Lower lobe of right lung (tissue), 2 donors: ENCODE data around the gene NIN. TPM values are rescaled to one million over a fixed set of nuclear protein-coding genes. Genes with fewer than 3 reads are reported as not detected.
A peak's percentile ranks its signal among the peaks of the same experiment; 100 is the strongest.
"Not testable (repeated sequence)": the region's sequence is repeated elsewhere in the genome, so short reads cannot be mapped to it uniquely, and the experiment has no call there.

Experiments used
- ATAC-seq, 2 donors: fragments of 200-7000 bp; cut with Tn5 transposase; one replicate each; pipeline ENCODE4 v1.9.1; 2020 to 2022; ENCODE audit warnings: mild to moderate bottlenecking in 2 of 2, moderate library complexity in 2 of 2
- DNase-seq: peaks from one replicate; pipeline ENCODE4 v3.0.0-alpha.2; 2020
- H3K27ac ChIP-seq: fragments of 200-600 bp; one replicate; pipeline ENCODE4 v1.8.0; 2022
- H3K27me3 ChIP-seq: fragments of 200-600 bp; one replicate; pipeline ENCODE4 v1.8.0; 2022; ENCODE audit warnings: low read depth
- H3K36me3 ChIP-seq: fragments of 200-600 bp; one replicate; pipeline ENCODE4 v1.8.0; 2022; ENCODE audit warnings: mild to moderate bottlenecking
- H3K4me1 ChIP-seq: fragments of 200-600 bp; one replicate; pipeline ENCODE4 v1.8.0; 2022
- H3K4me3 ChIP-seq: fragments of 200-600 bp; one replicate; pipeline ENCODE4 v1.8.0; 2022; ENCODE audit warnings: mild to moderate bottlenecking
- H3K9me3 ChIP-seq: fragments of 200-600 bp; one replicate; pipeline ENCODE4 v1.8.0; 2022
- intact Hi-C: fragments of 100-400 bp; cut with DNase I; formaldehyde crosslinking; loops from one replicate; pipeline ENCODE4 v1.11.0; 2022
- total RNA-seq: library from RNA; stranded (reverse); fragmentation: NEBNext Ultra II Directional; extraction: Animal tissue kit (Norgen Biotek cat#: 25700); gene quantifications from one replicate; pipeline ENCODE4 v1.2.1, GENCODE V29; 2021
- TF ChIP-seq, protein P1 (sequence below): fragments of 200-600 bp; IDR thresholded peaks from one replicate; pipeline ENCODE4 v1.8.0; 2022; ENCODE audit warnings: antibody characterized with exemption, mild to moderate bottlenecking
- donor health status: DM: no; HTN: yes; CAD: no; lungs with severe emphysema.

NIN gene
- total RNA-seq, 1 donor from 2014 or later: 45.9 TPM

DNA sequence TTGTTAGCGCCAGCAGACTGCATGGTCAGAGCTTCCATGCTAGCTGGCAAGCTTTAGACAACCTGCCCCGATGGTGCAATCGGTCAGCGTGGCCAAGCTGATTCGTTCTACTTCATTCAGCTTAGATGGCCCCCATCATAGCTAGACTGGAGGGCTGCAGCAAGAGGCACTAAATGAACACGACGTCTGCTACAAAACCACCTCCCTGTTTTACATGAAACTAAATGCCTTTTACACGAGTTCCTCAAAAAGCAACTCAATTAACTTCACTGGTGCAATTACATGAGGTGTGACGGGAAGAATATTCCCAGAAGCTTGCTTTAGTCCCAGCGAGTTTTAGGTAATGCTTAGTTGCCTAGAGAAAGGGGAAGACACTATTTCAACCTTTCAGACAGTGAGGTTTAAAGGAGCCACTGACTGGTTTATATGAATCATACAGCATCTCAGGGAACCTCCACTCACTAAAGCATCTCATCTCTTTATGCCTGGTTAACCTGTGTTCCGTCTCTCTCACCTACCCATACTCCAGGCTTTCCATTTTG is 8.4 kb downstream of the NIN start:
- intact Hi-C loops: no loop called here
- no peak overlapping the region for H3K27ac ChIP-seq
- H3K4me3 ChIP-seq: no peak overlapping the region
- no peak for DNase-seq
- H3K9me3 ChIP-seq: no peaks in the 10 kb centered on the region
- H3K27me3 ChIP-seq: no peaks in the 10 kb centered on the region
- peaks cover 38% of the 10 kb centered on the region for H3K4me1 ChIP-seq
- TF ChIP-seq, protein P1, sequence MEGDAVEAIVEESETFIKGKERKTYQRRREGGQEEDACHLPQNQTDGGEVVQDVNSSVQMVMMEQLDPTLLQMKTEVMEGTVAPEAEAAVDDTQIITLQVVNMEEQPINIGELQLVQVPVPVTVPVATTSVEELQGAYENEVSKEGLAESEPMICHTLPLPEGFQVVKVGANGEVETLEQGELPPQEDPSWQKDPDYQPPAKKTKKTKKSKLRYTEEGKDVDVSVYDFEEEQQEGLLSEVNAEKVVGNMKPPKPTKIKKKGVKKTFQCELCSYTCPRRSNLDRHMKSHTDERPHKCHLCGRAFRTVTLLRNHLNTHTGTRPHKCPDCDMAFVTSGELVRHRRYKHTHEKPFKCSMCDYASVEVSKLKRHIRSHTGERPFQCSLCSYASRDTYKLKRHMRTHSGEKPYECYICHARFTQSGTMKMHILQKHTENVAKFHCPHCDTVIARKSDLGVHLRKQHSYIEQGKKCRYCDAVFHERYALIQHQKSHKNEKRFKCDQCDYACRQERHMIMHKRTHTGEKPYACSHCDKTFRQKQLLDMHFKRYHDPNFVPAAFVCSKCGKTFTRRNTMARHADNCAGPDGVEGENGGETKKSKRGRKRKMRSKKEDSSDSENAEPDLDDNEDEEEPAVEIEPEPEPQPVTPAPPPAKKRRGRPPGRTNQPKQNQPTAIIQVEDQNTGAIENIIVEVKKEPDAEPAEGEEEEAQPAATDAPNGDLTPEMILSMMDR: no peak
- no peaks in the 10 kb centered on the region for H3K36me3 ChIP-seq
- peak; percentile 33 to 46 for ATAC-seq

DNA sequence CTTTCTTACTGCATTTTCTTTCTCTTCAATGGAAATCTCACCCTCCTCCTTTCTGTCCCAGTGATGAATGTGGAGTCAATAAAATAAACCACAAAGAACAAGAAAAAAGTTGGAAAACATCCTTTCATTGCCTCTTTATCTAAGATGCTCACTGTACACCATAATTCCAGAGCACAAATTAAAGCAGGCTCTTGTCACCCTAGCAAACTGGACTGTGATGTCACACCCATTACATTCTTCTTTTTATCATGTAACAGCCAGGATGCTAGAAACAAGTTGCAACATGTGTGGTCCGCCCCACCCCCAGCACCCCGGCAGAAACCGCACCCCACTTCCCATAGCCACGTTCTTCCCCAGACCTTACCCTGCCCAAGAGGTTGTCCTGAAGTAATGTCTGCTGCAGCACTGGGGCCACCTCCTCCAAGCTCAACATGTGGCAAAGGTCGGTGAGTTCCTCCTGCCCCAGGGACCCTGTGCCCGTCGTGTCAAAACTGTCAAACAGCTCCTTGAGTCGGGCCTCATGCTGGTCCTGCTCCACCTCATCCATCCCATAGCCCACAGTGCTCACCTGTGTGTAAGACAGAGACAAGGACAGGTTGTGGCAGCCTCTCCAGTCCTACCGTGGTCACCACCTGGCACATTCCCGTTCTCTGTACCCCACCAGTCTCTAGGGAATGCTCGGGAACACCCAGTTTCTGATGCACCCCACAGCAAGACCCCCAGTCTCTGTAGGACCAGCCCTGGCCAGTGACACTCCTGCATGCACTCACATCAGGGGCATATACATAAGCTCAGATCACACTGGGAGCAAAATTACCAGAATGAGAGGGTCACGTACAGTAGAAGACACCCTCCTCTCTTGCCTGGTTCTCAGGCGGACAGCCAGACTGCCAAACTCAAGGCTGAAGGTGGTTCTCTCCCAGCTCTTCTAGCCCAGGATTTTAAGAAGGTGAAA is 9.2 kb downstream of the NIN start:
- DNase-seq (peak; percentile 79), ATAC-seq (peak; percentile 78 to 89)
- H3K4me1 ChIP-seq: peaks cover 40% of the 10 kb centered on the region
- H3K27ac ChIP-seq: peak overlapping the region; percentile 34
- H3K27me3 ChIP-seq: no peaks in the 10 kb centered on the region
- TF ChIP-seq, protein P1: no peak
- intact Hi-C loops: no loop called here
- no peak overlapping the region for H3K4me3 ChIP-seq
- H3K9me3 ChIP-seq: no peaks in the 10 kb centered on the region
- no peaks in the 10 kb centered on the region for H3K36me3 ChIP-seq

DNA sequence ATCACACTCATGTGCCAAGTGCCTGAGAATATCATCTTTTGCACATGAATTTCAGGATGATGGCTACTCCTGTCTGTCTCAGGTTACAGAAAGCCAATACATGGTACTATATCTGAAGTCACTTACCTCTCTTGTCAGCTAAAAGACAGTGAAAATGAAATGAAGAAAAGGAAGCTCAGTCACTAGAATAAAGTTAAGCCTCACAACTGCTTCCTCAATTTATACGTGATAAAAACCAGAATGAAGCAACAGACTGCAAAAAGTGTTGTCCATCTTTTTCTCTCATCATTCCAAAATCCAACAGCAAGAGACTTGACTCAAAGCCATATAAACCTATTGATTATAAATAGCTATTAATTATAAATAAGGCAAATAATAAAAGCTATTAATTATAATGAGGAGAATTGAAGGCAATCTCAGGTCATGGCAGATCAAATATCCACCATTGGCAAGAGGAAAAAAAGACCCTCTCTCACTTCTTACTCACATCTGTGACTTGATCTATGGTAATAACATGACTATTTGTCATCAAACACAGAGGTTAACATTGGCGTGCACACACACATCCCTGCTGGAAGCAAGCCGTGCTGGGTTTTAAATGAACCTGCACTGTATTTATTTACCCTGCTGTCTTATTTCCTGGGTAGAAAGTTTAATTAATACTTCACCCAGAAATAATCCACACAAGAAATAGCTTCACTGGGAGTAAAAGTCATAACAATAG is 10.0 kb downstream of the NIN start:
- TF ChIP-seq, protein P1: no peak
- no peak for DNase-seq
- ATAC-seq: no peak
- H3K27me3 ChIP-seq: no peaks in the 10 kb centered on the region
- H3K27ac ChIP-seq: peak overlapping the region; percentile 34
- H3K4me1 ChIP-seq: peaks cover 48% of the 10 kb centered on the region
- H3K4me3 ChIP-seq: no peak overlapping the region
- H3K9me3 ChIP-seq: no peaks in the 10 kb centered on the region
- no peaks in the 10 kb centered on the region for H3K36me3 ChIP-seq
- intact Hi-C loops: no loop called here

DNA sequence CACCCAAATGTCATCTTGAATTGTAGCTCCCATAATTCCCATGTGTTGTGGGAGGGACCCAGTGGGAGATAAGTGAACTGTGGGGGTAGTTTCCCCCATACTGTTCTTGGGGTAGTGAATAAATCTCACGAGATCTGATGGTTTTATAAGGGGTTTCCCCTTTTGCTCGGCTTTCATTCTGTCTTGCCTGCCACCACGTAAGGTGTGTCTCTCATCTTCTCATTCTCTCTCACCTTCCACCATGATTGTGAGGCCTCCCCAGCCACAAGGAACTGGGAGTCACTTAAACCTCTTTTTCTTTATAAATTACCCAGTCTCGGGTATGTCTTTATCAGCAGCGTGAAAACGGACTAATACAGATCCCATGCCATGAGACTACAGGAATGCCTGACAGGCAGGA is 11.7 kb downstream of the NIN start:
- intact Hi-C loops, H3K27ac ChIP-seq, H3K27me3 ChIP-seq, H3K4me3 ChIP-seq, H3K9me3 ChIP-seq, H3K36me3 ChIP-seq, ATAC-seq, DNase-seq: not testable (repeated sequence)
- peaks cover 48% of the 10 kb centered on the region for H3K4me1 ChIP-seq

DNA sequence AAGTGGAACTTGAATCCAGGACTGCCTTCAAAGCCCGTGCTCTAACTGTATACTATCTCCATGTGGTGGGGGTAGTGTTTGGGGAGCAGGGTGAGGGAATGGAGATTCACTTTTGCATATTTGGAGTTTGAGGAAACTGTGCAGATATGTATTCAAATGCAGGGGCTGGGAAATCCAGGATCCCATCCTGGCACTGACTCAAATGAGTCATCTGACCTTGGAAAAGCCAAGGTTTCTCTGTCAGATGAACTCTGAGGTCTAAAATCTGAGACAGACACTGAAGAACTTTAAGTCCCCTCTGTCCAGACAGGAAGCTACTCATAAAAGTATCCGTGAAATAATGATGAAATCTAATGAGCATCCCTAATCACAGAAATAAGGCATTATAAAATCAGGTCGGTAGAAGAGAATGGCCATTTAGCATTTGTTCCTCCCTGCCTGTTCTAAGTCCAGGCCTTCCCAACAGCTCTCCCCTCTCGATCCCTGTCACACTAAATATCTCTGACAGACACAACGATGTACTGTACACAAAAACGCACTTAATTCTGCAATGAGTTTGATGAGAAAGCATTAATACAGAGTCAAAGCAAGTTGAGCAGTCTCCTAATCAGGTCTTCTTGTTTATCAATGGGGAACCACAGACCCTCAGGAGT is 14.4 kb downstream of the NIN start:
- Histone ChIP-seq H3K4me3 (no peak overlapping the region), H3K36me3 (no peaks in the 10 kb centered on the region), H3K27ac (peak overlapping the region; percentile 21), H3K9me3 (no peaks in the 10 kb centered on the region), H3K27me3 (no peaks in the 10 kb centered on the region), H3K4me1 (peaks cover 45% of the 10 kb centered on the region)
- TF ChIP-seq, protein P1: no peak
- ATAC-seq: no peak
- no peak for DNase-seq
- intact Hi-C loops: no loop called here

DNA sequence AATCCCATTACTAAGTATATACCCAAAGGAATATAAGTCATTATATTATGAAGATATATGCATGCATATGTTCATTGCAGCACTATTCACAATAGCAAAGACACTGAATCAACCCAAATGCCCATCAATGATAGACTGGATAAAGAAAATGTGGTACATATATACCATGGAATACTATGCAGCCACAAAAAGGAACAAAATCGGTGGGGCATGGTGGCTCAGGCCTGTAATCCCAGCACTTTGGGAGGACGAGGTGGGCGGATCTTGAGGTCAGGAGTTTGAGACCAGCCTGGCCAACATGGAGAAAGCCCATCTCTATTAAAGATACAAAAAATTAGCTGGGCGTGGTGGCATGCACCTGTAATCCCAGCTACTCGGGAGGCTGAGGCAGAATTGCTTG is 15.4 kb downstream of the NIN start:
- H3K27ac ChIP-seq, DNase-seq, intact Hi-C loops, H3K36me3 ChIP-seq, H3K9me3 ChIP-seq, ATAC-seq, H3K27me3 ChIP-seq, H3K4me3 ChIP-seq: not testable (repeated sequence)
- H3K4me1 ChIP-seq: peaks cover 35% of the 10 kb centered on the region

DNA sequence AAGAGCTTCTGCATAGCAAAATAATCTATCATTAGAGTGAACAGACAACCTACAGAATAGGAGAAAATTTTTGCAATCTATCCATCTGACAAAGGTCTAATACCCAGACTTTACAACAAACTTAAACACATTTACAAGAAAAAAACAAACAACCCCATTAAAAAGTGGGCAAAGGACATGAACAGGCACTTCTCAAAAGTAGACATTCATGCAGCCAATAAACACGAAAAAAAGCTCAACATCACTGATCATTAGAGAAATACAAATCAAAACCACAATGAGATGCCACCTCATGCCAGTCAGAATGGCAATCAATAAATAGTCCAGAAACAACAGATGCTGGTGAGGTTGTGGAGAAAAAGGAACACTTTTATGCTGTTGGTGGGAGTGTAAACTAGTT is 15.9 kb downstream of the NIN start:
- intact Hi-C loops, ATAC-seq, H3K36me3 ChIP-seq, H3K4me3 ChIP-seq, H3K27me3 ChIP-seq, DNase-seq, H3K9me3 ChIP-seq, H3K27ac ChIP-seq: not testable (repeated sequence)
- peaks cover 30% of the 10 kb centered on the region for H3K4me1 ChIP-seq
